Activated CD4-positive, alpha-beta T cell treated with anti-CD3 and anti-CD28 coated beads for 48 hours (primary cell): Measurements from ENCODE around the gene SNX5.

ENCODE experiments used
- DNase-seq: peaks from one replicate; pipeline ENCODE4 v3.0.0-alpha.2; 2020

SNX5 gene

GRCh38 chr20:17938871-17939619 lies 29.5 kb downstream of the SNX5 start:
- DNase-seq: peak; percentile 65

- DNase-seq: no peak
Measured at GRCh38 chr20:17936761-17937732, 31.5 kb downstream of the SNX5 start.

GRCh38 chr20:17936286-17936760 lies 32.3 kb downstream of the SNX5 start:
- DNase-seq: no peak

- DNase-seq: no peak
Measured at GRCh38 chr20:17935761-17936160, 32.8 kb downstream of the SNX5 start.

GRCh38 chr20:17935186-17935585 lies 33.4 kb downstream of the SNX5 start:
- no peak for DNase-seq

- no peak for DNase-seq
Measured at GRCh38 chr20:17934141-17934862, 34.3 kb downstream of the SNX5 start.

GRCh38 chr20:17933711-17934110 lies 34.9 kb downstream of the SNX5 start:
- DNase-seq: no peak

- no peak for DNase-seq
Measured at GRCh38 chr20:17933121-17933520, 35.5 kb downstream of the SNX5 start.

GRCh38 chr20:17932396-17932795 lies 36.2 kb downstream of the SNX5 start:
- DNase-seq: no peak

GRCh38 chr20:17931513-17931912 lies 37.1 kb downstream of the SNX5 start:
- no peak for DNase-seq

- no peak for DNase-seq
Measured at GRCh38 chr20:17928633-17929311, 39.8 kb downstream of the SNX5 start.

GRCh38 chr20:17928211-17928611 lies 40.4 kb downstream of the SNX5 start:
- no peak for DNase-seq

- DNase-seq: no peak
Measured at GRCh38 chr20:17925940-17926300, 42.7 kb downstream of the SNX5 start.

- no peak for DNase-seq
Measured at GRCh38 chr20:17925141-17925939, 43.3 kb downstream of the SNX5 start.

GRCh38 chr20:17921774-17922173 lies 46.8 kb downstream of the SNX5 start:
- no peak for DNase-seq

- DNase-seq: no peak
Measured at GRCh38 chr20:17919149-17919548, 49.4 kb downstream of the SNX5 start.

GRCh38 chr20:17917832-17918618 lies 50.6 kb downstream of the SNX5 start:
- DNase-seq: no peak

- DNase-seq: no peak
Measured at GRCh38 chr20:17916433-17916891, 52.1 kb downstream of the SNX5 start.

GRCh38 chr20:17914957-17915356 lies 53.6 kb downstream of the SNX5 start:
- DNase-seq: no peak

- DNase-seq: no peak
Measured at GRCh38 chr20:17912916-17913315, 55.7 kb downstream of the SNX5 start.

- no peak for DNase-seq
Measured at GRCh38 chr20:17911927-17912326, 56.7 kb downstream of the SNX5 start.
